Suprapubic skin (tissue), 4 donors: Measurements from ENCODE around the gene ZBTB47.

Source experiments
- CTCF ChIP-seq, 2 donors: fragments of 200-600 bp in 1 of 2; fragments of 450-650 bp in 1 of 2; sonication (generic) in 1 of 2; IDR thresholded peaks; one replicate each; pipeline ENCODE4 v1.5.1; 2016 to 2019; ENCODE audit warnings: antibody characterized with exemption in 2 of 2, mild to moderate bottlenecking in 1 of 2, moderate library complexity in 1 of 2
- EP300 ChIP-seq: sonication (generic); formaldehyde crosslinking; IDR thresholded peaks from one replicate; pipeline ENCODE4 v1.6.1; 2017; ENCODE audit warnings: antibody characterized with exemption
- POLR2A ChIP-seq, 2 donors: fragments of 450-650 bp; IDR thresholded peaks; one replicate each; pipeline ENCODE4 v1.6.1; 2017; ENCODE audit warnings: antibody characterized with exemption in 2 of 2, mild to moderate bottlenecking in 2 of 2, moderate library complexity in 2 of 2
- POLR2AphosphoS5 ChIP-seq, 3 donors: sonication (generic); formaldehyde crosslinking; IDR thresholded peaks; one replicate each; pipeline ENCODE4 v1.6.1; 2017; ENCODE audit warnings: antibody characterized with exemption in 3 of 3

- TF ChIP-seq CTCF (IDR thresholded peaks at IDR 0.05) = no peak
- TF ChIP-seq POLR2A (IDR thresholded peaks at IDR 0.05) = no peak
- TF ChIP-seq EP300 = no peak
- TF ChIP-seq POLR2AphosphoS5 (IDR thresholded peaks at IDR 0.05) = no peak
Measured at GRCh38 chr3:42701371-42702065, 48.0 kb downstream of the ZBTB47 start.
